Activated naive CD4-positive, alpha-beta T cell (primary cell): ENCODE measurements around the gene CCDC34.
"Not testable (repeated sequence)": the region's sequence is repeated elsewhere in the genome, so short reads cannot be mapped to it uniquely, and the experiment has no call there.

Source experiments
- DNase-seq, 4 experiments: peaks; one replicate each; lab custom pipeline; 2025; lab: John Stamatoyannopoulos, UW

Gene CCDC34

DNA sequence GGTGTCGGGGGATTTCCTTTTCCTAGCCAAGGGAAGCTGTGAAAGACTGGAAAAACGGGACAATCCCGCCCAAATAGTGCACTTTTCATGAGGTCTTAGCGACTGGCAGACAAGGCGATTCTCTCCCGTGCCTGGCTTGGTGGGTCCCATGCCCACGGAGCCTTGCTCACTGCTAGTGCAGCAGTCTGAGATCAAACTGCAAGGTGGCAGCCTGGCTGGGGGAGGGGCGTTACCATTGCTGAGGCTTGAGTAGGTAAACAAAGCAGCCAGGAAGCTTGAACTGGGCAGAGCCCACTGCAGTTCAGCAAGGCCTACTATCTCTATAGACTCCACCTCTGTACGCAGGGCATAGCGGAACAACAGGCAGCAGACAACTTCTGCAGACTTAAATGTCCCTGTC, 41.7 kb downstream of the CCDC34 start:
- DNase-seq = not testable (repeated sequence)

DNA sequence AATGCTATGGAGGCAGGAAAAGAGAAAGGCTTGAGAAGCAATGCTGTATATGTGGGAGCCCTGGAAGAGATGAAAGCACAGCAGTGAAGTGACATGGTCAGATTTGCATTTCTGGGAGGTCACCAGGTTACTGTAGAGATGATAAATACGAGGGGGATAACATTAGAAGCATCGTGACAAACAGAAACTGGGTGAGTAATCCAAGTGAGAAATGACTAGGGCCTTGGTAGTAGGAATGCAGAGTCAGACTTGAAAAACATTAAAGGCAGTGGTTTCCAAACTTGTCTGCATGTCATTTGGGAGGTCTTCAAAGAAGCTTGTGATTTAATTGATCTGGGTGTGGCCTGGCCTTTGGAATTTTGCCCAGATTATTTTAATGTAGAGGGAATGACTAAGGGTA, 43.9 kb downstream of the CCDC34 start:
- DNase-seq = no peak

DNA sequence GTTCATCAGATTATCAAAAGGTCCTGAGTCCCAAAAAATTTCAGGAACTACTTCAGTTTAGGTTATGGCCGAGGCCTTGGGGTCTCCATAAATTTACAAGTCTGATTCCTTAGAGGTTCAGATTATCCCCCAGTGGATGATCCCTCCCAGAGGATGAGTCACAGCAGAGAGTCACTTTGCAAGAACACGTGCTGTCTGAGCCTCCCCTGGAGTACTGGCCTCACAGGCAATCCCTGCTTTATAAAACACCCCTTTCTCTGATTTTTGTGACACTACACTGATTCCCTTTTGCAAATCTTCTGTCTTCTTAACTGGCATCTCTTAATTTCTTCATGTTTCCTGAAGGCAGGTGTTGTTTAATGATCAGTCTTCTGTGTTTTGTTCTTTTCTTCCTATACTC, 45.3 kb downstream of the CCDC34 start:
- no peak for DNase-seq

DNA sequence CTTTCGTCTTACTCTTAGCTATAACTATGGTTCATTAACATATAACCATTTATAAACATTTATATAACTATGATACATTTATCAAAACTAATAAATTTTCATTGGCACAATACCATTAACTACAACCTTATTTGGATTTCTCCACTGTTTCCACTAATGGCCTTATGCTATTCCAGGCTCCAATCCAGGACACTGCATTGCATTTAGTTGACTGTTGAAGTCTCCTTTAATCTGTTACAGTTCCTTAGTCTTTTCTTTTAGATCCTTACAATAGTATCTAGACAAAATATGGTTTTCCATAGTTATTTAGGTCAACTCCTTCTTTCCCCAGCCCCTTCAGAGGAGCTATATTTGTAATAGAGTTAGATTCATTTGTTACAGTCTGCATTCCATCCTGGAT, 47.2 kb downstream of the CCDC34 start:
- no peak for DNase-seq

DNA sequence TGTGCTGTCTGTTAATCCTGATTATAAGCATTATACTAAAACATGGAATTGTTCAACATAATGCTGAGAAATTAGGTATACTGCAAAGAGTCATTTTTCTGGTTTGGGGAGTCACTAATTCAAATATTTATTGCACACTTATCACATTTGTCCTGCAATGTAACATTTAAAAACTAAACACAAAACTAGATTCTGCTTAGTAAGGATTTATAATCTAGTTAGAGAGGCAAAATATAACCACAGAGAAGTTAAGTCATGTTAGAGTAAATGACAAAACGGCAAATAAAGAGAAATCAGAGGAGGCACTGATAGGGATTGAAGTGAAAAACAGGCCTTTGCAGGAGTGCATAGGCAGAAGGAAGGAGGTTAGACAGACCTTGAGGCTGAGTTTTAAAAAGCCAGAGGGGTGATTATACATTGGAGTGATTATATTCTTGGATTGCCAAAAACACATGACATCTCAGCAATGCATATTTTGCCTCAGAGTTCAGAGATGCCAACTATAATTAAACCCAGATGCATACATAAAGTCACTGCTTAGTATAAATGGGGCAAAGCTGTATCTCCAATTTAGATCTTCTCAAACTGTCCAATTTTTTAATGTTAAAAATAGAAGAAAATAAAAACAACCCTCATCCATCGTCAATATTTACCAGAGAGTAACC, 49.7 kb downstream of the CCDC34 start:
- DNase-seq = no peak

DNA sequence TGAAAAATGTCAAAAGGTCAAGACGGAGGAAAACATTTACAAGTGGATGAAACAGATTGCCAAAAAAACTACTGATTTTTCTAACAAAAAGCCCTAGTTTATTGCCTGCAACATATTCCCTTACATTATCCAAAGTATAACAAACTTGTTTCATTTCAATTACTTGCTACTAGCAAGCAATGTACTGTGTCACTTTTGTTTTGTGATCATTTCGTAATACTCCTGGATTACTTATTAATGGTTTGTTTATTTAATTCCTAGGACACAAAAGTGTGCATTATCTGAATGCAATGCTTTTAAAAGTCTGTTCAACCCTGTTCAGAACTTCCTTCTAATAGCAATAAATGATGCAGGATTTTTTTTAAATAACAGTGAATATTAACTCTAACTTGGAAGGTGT, 50.9 kb downstream of the CCDC34 start:
- DNase-seq = no peak

DNA sequence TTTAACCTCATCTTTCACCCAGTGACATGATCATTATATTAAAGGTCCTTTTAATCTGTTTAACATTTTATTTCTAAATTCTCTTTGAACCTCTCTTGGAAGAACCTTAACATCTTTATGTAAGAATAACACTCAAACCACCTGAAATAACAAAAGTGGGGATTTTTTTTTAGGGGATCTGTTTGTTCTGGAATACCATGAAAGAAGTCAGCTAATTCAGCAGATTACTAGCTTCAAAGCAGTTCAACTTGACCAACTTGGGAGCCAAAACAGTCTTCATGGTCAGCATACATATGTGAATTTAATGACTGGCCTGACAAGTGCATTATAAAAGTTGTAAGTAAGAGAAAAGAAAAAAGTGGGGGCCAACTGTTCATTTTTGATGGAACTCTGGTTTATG, 52.3 kb downstream of the CCDC34 start:
- no peak for DNase-seq

DNA sequence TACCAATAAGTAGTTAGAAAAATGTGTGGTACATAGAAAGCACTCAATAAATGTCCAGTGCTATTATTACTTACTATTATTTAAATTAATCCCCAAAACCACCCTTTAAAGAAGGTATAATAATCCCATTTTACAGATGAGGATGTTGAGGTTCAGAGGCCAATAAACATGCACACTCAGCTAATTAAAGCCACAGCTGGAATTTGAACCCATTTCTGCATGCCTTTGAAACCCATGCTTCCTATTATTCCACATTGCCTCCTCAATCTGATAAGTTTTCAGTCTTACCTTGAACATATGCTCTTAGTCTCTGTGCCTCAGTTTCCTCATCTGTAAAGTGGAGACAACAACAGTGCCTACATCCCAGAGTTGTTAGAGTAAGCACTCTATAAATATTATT, 52.8 kb downstream of the CCDC34 start:
- DNase-seq = no peak

DNA sequence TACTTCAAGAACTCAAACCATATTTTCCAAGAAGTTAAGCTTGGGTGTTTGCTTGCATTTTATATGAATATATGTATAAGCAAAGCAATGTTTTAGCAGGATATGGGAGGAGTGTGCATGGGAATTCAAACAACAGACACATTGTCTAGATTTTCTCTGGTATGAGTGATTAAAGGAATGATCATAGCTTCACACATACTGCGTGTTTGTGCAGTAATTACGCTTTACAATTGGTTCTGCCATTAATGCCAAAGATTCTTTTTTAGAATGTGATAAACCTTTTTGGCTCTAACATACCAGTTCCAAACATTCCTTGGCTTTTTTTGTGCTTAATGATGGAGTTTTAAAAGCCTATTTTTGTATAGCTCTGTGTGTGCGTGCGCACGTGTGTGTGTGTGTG, 54.0 kb downstream of the CCDC34 start:
- no peak for DNase-seq

DNA sequence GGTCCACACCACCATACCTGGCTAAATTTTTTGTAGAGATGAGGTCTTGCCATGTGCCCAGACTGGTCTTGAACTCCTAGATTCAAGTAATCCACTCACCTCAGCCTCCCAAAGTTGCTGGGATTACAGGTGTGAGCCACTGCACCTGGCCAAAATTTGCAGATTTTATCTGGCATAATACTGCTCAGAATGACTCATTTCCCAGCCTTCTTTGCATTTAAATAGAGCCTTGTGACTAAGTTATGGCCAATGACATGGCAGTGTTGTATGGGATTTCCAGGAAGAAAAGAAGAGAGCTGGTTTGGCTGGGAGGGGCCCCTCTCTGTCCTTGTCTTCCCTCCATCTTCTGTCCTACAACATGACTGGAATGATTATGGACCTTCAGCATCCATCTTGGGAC, 55.8 kb downstream of the CCDC34 start:
- no peak for DNase-seq

DNA sequence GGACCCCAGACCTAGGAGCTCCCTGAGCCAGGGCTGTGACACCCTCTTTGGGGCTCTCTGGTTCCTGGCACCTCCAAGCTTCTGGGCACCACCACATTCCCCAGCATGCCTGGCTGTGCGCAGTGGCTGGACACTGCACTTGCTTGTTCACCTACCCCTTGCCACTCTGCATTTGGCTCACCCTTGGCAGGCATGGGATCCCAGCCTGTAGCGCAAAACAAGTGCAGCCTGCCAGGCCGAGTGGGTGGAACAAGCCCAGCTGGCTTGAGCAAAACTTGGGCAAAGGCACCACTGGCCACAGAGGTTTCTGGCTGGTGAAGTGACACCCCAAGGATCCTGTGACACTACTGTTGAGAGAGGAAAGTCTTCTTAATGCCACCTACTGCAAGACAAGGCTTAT, 57.3 kb downstream of the CCDC34 start:
- no peak for DNase-seq

DNA sequence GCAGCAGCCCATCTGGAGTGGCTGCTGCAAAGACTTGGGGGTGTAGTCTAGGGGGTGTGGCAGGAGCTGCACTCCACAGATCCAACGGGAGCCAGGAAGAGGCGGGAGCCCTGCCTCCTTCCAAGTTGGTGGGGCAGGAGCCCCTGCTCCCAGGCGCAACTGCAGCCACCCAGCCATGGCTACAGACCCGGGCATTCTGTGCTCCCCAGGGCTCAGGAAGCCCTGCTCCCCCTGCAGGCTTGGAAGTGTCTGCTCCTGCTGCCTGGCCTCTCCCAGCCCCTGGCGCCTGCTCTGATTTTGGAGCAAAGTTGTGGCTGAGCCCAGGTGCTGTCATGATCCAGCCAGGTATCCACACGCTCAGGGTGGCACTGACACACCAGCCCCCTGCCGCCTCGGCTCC, 58.5 kb downstream of the CCDC34 start:
- DNase-seq = no peak

DNA sequence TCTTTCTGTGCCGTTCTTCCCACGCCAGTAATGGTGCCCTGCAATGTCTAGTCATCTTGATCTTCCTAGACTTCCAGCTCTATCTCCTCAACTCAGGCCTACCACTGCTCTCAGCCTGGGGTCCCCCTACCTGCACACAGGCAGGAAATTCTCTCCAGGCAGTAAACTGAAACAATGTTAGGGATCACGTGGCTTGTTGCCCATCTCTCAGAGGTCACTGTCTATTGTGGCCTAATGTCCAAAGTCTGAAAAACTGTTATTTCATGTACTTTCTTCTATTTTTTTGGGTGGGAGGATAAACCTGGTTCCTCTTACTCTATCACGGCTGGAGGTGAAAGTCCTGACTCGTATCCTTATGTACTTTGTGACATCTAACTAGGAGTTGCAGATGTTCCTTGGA, 59.1 kb downstream of the CCDC34 start:
- no peak for DNase-seq

DNA sequence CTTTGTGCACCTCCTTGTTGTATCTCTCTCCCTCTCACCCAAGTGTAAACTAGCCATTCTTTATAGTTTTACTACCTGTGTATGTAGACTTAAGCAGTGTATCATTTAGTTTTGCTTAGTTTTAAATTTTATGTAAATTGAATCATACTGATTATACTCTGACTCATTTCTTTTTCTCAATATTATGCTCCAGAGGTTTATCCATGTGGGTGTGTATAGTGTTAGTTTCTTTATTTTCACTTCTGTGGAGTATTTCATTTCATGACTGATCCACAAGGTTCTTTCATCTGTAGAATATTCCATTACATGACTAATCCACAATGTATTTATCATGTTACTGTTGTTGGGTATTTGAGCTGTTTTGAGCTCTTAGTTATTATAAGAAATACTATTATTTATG, 62.0 kb downstream of the CCDC34 start:
- no peak for DNase-seq

DNA sequence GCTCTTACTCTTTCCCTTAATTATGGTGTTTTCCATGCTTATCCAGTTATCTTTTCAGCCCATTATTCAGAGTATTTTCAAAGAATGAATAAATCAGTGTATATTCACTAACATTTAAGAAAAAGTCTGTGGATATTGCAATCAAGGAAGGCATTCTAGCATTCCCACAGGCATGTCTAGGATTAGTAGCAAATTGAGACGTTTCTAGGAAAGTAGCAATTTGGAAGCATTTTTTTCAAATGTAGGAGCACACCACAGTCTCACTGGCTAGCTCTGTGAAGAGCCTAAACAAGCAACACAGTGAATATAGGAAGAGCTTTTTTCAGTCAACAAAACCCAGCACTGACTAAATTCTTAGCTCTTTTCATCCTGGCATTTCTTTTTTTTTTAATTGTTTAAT, 65.4 kb downstream of the CCDC34 start:
- DNase-seq = no peak

DNA sequence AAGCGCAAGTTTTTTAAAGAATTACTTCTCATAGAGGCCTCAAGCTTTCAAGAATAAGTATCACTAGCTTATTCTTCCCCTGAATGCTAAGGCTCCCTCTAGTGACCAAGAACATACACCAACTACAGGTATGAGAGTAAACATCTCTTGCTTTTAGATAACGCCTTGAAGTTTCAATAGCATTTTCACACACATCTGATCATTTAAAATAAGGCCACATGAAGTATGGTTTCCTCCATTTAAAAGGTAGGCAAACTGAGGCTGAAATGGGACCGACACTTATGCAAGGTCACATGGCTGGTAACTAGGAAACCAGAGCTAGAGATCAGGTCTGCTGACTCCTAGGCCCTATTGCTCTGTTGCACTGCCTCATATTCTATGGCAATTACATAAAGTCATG, 66.5 kb downstream of the CCDC34 start:
- DNase-seq = no peak

DNA sequence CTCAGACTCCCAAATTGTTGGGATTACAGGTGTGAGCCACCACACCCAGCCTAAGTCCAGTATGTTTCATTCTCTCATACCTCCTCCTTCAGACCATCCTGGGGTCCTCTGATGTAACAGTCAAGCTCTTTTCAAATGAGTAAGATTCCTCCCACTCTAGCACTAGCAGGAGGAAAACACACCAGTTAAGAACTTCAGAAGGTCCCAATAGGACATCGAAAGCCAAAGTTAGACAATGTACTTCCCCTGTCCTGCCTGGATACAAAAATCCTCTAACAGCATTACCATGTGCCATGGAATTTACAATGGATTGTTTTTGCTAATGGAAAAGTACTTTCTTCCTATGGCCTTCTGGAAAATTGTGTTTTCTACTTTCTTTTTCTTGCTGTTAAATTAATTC, 67.1 kb downstream of the CCDC34 start:
- DNase-seq = no peak

DNA sequence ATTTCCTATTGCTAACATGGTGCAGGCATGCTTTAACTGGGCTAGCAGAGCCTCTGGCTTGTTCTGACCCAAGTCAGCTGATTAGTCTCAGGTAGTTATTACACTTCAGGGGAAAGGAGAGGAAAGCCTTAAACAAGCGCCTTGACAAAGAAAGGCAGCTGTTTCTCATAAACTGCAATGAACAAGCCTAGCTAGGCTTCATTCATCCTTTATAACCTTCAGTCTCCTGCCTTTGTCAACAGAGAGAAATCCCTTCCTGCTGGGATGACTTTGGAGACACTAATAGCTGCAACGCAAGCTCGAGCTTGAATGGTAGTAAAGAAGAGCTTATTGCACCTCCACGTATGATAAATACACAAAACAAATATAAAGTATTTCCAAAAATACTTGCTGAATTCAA, 68.4 kb downstream of the CCDC34 start:
- DNase-seq = no peak

DNA sequence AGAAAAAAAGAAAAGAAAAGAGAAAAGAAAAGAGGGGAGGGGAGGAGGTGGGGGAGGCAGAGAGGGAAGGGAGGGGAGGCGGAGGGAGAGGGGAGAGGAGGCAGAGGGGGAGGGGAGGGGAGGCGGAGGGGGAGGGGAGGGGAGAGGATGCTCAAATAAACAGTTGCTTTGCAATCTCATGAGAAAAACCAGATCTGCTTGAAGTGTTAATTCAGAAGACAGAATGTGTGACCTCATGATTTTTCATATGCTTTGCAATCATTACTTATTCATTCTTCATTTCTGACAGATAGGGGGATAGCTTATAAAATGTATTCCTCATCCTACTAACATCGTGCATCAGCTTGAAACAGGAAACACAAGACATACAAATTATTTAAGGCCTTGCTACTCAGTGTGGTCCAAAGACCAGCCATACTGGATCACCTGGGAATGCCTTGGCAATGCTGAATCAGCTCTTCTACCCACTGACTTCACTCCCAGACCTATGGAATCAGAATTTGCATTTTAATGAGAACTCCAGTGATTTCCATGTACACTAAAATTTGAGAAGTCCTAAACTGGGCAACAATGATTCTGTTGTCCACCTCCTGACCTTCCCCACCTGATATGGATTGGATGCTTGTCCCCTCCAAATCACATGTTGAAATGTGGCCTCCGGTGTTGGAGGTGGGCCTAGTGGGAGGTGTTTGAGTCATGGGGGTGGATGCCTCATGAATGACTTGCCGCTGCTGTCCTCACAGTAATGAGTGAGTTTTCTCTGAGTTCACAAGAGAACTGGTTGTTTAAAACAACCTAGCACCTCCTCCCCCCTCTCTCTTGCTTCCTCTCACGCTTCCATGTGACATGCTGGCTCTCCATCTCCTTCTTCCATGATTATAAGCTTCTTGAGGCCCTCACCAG, 69.2 kb downstream of the CCDC34 start:
- DNase-seq = no peak

DNA sequence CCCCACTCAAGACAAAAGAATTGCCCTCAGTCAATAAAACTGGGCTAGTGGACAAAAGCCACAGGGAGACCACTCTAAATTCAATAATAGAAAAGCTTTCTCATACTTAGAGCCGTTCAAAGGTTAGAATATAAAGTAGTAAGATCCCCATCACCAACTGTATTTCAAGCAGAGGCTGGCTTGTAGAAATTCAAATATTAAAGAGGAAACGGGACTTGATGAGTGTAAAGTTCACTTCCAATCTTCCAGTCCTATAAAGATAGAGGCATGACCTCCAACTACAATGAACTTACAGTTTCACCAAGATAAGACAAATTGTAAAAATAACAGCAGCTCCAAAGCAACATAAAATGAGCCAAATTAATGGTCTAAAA, 70.4 kb downstream of the CCDC34 start:
- no peak for DNase-seq

DNA sequence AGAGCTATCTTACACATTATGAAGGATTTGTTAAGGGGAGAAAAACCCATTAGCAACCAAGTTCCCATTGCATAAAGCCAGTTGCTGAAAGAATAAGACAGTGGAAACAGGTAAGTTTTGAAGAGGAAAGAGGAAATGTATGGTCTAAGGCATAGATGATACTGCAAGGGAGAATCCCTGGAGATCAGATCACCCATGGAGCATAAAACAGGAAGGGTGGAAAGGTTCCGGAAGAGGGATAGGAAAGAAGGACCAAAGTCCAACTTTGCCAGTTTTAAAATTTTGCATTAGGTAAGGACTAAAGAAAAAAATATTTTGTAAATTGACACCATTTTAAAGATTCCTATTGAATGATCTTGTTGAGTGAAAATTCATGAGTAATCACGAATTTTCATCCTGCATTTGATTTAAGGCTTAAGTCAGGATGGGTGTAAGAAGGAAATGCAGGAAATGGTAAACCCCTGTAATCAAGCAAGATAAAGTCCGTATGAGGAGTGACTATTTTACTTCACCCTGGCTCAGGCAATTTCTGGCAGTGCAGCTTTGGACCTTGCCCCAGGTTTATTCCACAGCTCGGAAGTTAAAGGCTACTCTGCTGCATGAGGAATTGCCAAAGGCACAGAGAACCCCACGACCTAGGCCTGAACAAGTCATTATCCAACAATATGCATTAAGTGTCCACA, 70.9 kb downstream of the CCDC34 start:
- no peak for DNase-seq

DNA sequence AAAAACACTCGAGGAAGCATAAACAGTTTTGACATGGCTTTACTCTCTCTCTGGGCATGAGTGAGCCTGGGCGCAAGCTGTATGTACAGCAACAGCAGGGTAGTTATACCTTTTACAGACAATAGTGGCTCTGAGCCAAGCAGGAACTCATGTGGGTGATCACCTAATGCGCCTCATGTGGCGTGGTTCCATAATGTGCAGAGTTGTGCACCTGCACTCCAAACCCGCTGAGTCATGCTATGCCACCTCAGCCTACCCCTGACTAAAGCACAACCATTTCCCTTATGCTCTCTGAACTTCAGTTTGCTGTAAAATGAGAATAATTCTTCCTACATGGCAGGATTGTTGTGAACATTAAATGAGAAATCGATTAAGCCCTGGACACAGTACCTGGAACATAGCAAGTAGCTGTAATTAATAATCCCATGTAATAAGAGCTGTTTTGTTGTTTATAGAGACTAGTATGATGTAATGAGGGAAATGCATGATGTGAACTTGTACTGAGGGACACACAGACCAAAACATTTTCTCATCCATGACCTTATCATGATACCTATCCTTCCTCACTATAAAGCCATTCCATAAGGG, 71.6 kb downstream of the CCDC34 start:
- DNase-seq = no peak
